NK-92 (cell line): ENCODE measurements around the gene GPR17.

Experiments used
- DNase-seq: peaks from one replicate; lab custom pipeline; 2025; ENCODE audit not compliant: unreplicated experiment; lab: John Stamatoyannopoulos, UW

The GPR17 gene

GRCh38 chr2:127645395-127646291 lies at the start of gene GPR17:
GPR17 (plus strand) TSS chr2:127646153; CDS start chr2:127650736, 4,583 bp downstream.
- DNase-seq = no peak

- no peak for DNase-seq
Measured at GRCh38 chr2:127596311-127597045, 49.5 kb upstream of the GPR17 start.

GRCh38 chr2:127597046-127597983 lies 48.6 kb upstream of the GPR17 start:
- no peak for DNase-seq

- no peak for DNase-seq
Measured at GRCh38 chr2:127597984-127598380, 48.0 kb upstream of the GPR17 start.

GRCh38 chr2:127598711-127599110 lies 47.2 kb upstream of the GPR17 start:
- DNase-seq = no peak

GRCh38 chr2:127599211-127599610 lies 46.7 kb upstream of the GPR17 start:
- no peak for DNase-seq

GRCh38 chr2:127604986-127605385 lies 41.0 kb upstream of the GPR17 start:
- no peak for DNase-seq

- no peak for DNase-seq
Measured at GRCh38 chr2:127605691-127606263, 40.2 kb upstream of the GPR17 start.

GRCh38 chr2:127606625-127607398 lies 39.1 kb upstream of the GPR17 start:
- DNase-seq = no peak

GRCh38 chr2:127607399-127607908 lies 38.5 kb upstream of the GPR17 start:
- no peak for DNase-seq

- DNase-seq = no peak
Measured at GRCh38 chr2:127608061-127609030, 37.6 kb upstream of the GPR17 start.

GRCh38 chr2:127609031-127609751 lies 36.8 kb upstream of the GPR17 start:
- DNase-seq = no peak

GRCh38 chr2:127609818-127610217 lies 36.1 kb upstream of the GPR17 start:
- DNase-seq = no peak

- DNase-seq = no peak
Measured at GRCh38 chr2:127610561-127610960, 35.4 kb upstream of the GPR17 start.

GRCh38 chr2:127611076-127611925 lies 34.7 kb upstream of the GPR17 start:
- DNase-seq = no peak

- no peak for DNase-seq
Measured at GRCh38 chr2:127612111-127612822, 33.7 kb upstream of the GPR17 start.
